ENCODE measurements around the gene ARRB1. TPM values are rescaled to one million over a fixed set of nuclear protein-coding genes. Genes with fewer than 3 reads are reported as not detected.

The ARRB1 gene
- total RNA-seq, 1 donor = 14.5 TPM

- DNase-seq (ENCODE audit: insufficient read length, low spot score, missing footprints) = no peak
- Histone ChIP-seq H4K20me1 (ENCODE audit: insufficient read depth, low read length) (no peaks in the 10 kb centered on the region), H3K79me2 (ENCODE audit: insufficient read depth, low read length) (no peaks in the 10 kb centered on the region), H3K4me3 (ENCODE audit: insufficient read depth, low read length) (no peak overlapping the region), H3K4me2 (ENCODE audit: insufficient read depth, low read length) (no peak overlapping the region), H3K27me3 (ENCODE audit: insufficient read depth, low read length) (peaks cover 40% of the 10 kb centered on the region), H3K4me1 (ENCODE audit: insufficient read depth, low read length) (peaks cover 5% of the 10 kb centered on the region), H3K27ac (ENCODE audit: low read depth, low read length) (no peak overlapping the region), H3K36me3 (ENCODE audit: insufficient read depth, low read length) (no peaks in the 10 kb centered on the region), H2AFZ (ENCODE audit: low read length) (no peak overlapping the region), H3K9me3 (ENCODE audit: low read depth, low read length) (no peaks in the 10 kb centered on the region)
- TF ChIP-seq CTCF (IDR thresholded peaks at IDR 0.05; ENCODE audit: extremely low read depth, low read depth, low read length) = no peak
These were observed 104.7 kb downstream of the ARRB1 start for GRCh38 chr11:75246671-75247350.

GRCh38 chr11:75246006-75246670, 105.3 kb downstream of the ARRB1 start:
- H3K9me3 ChIP-seq (ENCODE audit: low read depth, low read length) = no peaks in the 10 kb centered on the region
- H3K27me3 ChIP-seq (ENCODE audit: insufficient read depth, low read length) = peaks cover 40% of the 10 kb centered on the region
- TF ChIP-seq CTCF (IDR thresholded peaks at IDR 0.05; ENCODE audit: extremely low read depth, low read depth, low read length) = no peak

DNA sequence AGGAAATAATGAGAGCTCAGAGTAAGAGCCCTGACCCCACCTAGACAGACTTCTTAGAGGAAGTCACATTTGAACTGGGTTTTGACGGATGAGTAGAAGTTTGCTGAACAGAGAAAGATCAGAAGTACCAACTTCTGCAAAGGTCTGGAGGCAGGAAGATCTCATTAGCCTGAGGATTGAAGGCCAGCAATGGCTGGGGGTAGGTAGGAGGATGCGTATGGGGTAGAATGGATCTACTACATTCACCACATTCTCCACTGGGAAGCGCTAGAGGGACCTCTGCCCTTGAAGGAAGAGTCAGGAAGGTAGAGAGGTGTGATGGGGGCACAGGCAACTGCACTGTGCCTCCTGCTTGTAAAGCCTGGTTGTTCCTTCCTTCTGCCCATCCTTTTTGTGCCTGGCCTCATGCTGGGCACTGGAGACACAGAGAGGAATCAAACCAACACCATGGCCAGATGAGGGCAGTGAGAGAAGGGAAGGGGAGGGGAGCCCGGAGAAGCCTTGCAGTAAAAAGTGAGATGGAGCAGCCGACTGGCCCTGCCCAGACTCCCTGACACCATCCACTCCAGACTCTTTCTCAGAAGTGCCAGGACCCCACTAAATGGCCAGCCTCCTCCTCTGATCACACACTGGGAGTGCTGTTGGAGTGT, 106.0 kb downstream of the ARRB1 start:
- H3K36me3 ChIP-seq (ENCODE audit: insufficient read depth, low read length) = no peaks in the 10 kb centered on the region
- H2AFZ ChIP-seq (ENCODE audit: low read length) = no peak overlapping the region
- no peak overlapping the region for H3K4me3 ChIP-seq (ENCODE audit: insufficient read depth, low read length)
- H4K20me1 ChIP-seq (ENCODE audit: insufficient read depth, low read length) = no peaks in the 10 kb centered on the region
- DNase-seq (ENCODE audit: insufficient read length, low spot score, missing footprints) = peak; percentile 80
- TF ChIP-seq CTCF (IDR thresholded peaks at IDR 0.05; ENCODE audit: extremely low read depth, low read depth, low read length) = no peak
- H3K4me2 ChIP-seq (ENCODE audit: insufficient read depth, low read length) = no peak overlapping the region
- H3K27ac ChIP-seq (ENCODE audit: low read depth, low read length) = no peak overlapping the region
- peaks cover 5% of the 10 kb centered on the region for H3K4me1 ChIP-seq (ENCODE audit: insufficient read depth, low read length)
- no peaks in the 10 kb centered on the region for H3K9me3 ChIP-seq (ENCODE audit: low read depth, low read length)
- H3K27me3 ChIP-seq (ENCODE audit: insufficient read depth, low read length) = peaks cover 43% of the 10 kb centered on the region
- H3K79me2 ChIP-seq (ENCODE audit: insufficient read depth, low read length) = no peaks in the 10 kb centered on the region

More at GRCh38 chr11:75246006-75246670, 105.3 kb downstream of the ARRB1 start:
- peaks cover 5% of the 10 kb centered on the region for H3K4me1 ChIP-seq (ENCODE audit: insufficient read depth, low read length)
- no peak overlapping the region for H3K4me2 ChIP-seq (ENCODE audit: insufficient read depth, low read length)
- DNase-seq (ENCODE audit: insufficient read length, low spot score, missing footprints) = peak; percentile 44
- H3K27ac ChIP-seq (ENCODE audit: low read depth, low read length) = no peak overlapping the region
- H4K20me1 ChIP-seq (ENCODE audit: insufficient read depth, low read length) = no peaks in the 10 kb centered on the region
- no peaks in the 10 kb centered on the region for H3K36me3 ChIP-seq (ENCODE audit: insufficient read depth, low read length)
- no peaks in the 10 kb centered on the region for H3K79me2 ChIP-seq (ENCODE audit: insufficient read depth, low read length)
- no peak overlapping the region for H3K4me3 ChIP-seq (ENCODE audit: insufficient read depth, low read length)
- no peak overlapping the region for H2AFZ ChIP-seq (ENCODE audit: low read length)
